Esophagus muscularis mucosa (tissue), 3 donors: ENCODE data around the gene TM6SF1.

Source experiments
- CTCF ChIP-seq, 3 experiments: fragments of 200-600 bp in 2 of 3; fragments of 450-650 bp in 1 of 3; sonication (generic) in 2 of 3; IDR thresholded peaks; one replicate each; pipeline ENCODE4 v1.5.1; 2017 to 2019; ENCODE audit warnings: antibody characterized with exemption in 3 of 3, mild to moderate bottlenecking in 2 of 3, moderate library complexity in 1 of 3
- POLR2A ChIP-seq: fragments of 450-650 bp; IDR thresholded peaks from one replicate; pipeline ENCODE4 v1.6.1; 2017; ENCODE audit warnings: antibody characterized with exemption, moderate library complexity, mild to moderate bottlenecking, low read depth
- POLR2AphosphoS5 ChIP-seq, 2 donors: sonication (generic); formaldehyde crosslinking; IDR thresholded peaks; one replicate each; pipeline ENCODE4 v1.6.1; 2017; ENCODE audit warnings: antibody characterized with exemption in 2 of 2

GRCh38 chr15:83068054-83068453 is 39.4 kb upstream of the TM6SF1 start:
- TF ChIP-seq POLR2AphosphoS5 (IDR thresholded peaks at IDR 0.05) (no peak), CTCF (IDR thresholded peaks at IDR 0.05) (no peak), POLR2A (no peak)
